HG03457 (cell line): ENCODE results near the gene PTPRD.

Experiments used
- ATAC-seq: cut with Tn5 transposase; IDR thresholded peaks from one replicate; pipeline ENCODE4 v1.9.1; 2021; ENCODE audit warnings: moderate number of reproducible peaks; ENCODE audit not compliant: unreplicated experiment

The PTPRD gene

DNA sequence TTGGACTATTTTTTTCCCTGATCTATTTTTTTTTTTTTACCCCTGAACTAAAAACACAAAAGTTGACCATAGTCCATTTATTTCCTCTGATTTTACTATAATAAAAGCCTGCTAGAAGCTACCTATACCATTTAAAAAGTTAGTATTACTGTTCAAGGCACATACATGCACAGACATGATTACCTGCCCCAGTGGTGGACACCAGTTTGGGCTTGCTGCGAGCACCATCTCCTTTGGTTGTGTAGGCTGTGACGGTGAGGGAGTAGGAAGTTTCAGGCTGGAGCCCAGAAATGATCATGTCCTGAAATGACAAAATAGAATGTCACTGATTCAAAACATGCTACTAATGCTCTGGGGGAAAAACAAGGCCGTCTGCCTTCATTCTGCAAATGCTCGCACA, 2120.1 kb downstream of the PTPRD start:
- no peak for ATAC-seq

DNA sequence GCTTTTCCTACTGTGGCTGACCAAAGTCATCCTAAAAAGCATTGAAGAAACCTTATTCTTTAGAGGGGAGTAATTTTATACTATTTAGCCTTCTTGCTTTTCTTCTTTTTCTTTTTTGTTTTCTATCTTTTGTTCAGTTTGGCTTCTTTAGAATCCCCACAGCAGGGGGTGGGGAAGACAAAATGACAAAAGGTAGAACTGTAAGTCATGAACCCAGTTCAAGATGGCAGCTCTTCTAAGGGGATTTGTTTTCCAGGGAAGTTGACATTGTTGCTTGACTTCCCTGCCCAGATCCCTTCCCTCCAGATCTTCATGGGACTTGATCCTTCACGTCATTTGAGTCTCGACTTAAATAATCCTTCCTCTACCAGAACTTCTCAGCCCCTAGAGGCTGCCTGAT, 2120.8 kb downstream of the PTPRD start:
- ATAC-seq, result no peak

DNA sequence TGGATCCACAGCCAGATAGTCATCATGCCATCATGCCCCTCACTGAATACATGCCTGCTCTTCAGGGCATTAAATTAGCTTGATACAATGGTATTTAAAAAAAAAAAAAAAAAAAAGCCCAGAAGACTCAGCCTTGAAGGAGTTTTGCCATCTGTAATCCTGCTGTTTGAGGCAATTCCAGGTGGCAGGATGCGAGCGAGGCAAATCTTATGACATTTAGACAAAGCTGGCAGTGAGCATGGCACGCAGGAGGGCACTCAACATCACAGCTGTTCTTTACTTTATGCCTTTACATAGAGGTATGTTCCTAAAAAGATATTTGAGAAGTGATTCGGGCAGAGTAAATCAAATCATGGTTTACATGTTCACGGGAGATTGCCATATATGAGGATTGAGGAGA, 2121.2 kb downstream of the PTPRD start:
- ATAC-seq, result no peak

DNA sequence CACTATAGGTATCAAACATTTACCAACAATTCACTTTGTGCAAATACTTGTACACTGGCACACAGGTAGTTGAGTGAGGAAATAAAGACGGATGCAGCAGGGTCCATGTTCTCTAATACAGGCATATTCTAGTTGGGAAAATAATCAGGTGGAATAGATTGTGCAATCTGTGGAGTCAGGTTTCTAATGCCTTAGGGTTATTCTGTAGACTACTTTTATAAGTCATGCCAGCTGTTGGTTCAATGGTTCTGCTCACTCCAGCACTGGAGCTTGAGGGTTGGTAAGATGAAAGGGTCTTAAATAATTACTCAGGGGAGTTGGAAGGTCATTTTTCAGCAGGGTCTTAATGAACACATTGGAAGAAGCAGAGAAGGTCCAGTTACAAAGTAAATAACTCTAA, 2123.0 kb downstream of the PTPRD start:
- ATAC-seq, result no peak

DNA sequence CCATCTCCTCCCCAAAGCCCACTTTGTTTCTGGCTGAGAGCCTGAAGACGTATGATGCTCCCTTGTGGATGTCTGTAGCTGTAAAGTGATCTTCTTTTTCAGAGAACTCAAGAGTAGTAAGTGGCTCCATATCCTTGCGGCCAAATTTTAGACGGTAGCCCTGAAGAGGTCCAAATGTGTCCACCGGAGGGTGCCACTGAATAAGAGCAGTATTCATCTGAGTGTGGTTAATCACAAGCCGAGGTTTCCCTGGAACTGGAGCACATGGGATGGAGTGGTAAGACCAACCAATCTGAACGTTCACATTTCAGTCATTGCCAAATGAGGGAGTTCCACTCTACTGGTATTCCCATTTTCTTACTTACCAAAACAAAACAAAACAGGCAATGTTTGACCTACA, 2126.7 kb downstream of the PTPRD start:
- no peak for ATAC-seq

DNA sequence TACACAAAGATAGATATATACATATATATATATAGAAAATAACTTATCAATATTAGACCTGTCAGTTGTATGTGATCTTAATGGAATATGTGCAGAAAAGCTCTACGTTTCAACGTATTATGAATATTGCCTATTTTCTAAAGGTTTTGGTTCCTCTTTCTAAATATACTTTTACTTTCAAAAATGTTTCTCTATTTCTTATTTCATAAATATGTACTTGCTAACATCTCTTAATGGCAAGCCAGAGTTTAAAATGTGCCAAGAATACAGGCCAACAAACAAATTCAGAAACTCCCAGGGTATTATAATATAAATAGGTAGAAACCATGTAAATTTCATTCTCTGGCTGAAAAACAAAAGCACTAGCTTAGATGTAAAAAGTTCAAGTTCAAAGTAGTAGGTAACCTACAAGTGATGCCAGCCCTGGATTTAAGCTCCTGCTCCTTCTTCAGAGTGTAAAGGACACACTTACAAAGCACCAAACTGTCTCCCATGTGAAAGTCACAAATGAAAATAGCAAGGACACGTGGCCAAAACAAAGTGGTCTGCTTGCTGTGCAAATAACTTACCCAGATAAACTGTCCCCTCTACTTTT, 2128.1 kb downstream of the PTPRD start:
- no peak for ATAC-seq

DNA sequence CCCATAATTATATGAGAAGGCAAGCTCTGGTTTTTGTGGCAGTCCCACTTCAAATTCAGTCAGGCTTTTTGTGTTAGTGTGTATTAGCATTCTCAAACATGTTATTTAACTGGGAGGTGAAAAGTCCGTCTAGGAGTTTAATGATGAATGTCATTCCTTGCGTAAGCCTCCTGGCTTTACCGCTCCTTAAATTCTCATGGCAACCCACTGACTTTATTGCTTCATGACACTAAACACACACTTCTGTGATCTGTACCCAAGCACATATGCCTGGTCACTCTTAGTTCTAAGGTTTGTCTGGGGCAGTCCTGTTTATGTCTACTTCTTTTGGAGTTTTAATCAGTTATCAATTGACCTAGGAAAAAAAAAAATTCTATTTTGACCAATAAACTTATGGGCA, 2135.4 kb downstream of the PTPRD start:
- ATAC-seq, result no peak

DNA sequence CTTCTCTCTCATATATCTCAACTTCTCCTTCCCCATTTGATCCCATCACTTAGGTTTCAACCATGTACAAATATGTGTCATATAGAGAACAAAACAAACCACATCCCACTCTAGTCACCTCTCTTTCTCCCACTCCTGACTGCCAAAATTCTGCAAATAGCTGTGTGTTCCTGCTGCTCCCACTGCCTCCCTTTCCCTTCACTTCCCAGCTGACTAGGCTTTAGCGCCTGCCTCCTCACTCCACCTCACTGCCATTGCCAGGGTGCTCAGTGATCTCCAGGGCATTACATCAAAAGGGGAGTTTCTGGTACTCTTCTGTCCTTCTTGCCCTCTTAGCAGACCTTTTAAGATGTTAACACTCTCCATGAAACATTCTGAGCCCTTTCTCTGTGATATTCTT, 2137.9 kb downstream of the PTPRD start:
- ATAC-seq, result no peak

DNA sequence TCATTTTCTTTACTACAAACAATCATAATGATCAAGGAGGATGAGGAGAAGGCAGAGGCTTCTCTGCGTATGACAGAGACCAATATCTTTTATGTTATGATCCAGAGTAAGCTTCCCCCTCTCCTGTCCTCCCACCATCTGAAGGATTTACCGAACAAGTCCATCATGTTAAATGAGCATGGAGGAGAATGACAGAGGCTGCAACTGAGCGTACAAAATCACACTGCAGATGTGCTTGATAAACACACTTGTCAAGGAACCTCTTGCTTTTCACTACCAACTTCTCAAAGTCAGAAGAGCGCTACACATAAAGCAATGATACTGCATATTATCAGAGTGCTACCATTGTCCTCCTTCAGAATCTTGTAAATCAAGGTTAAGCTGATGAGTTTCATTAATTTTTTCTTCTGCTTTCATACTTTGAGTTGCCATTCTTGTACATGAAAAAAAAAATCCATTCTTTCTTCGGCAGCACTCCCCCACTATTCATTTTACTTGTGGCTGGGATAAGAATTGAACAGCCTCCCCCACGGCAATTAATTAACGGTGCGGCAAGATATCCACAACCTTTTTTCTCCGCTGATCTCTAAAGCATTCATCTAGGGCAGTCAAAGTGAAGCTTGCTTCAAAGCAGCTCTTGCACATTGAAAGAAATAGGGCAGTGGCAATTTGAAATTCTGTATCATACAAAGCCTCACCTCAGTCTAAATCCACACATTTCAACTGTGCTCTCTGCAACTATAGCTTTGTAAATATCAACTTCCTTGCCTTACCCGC, 2139.4 kb downstream of the PTPRD start:
- ATAC-seq, result no peak

DNA sequence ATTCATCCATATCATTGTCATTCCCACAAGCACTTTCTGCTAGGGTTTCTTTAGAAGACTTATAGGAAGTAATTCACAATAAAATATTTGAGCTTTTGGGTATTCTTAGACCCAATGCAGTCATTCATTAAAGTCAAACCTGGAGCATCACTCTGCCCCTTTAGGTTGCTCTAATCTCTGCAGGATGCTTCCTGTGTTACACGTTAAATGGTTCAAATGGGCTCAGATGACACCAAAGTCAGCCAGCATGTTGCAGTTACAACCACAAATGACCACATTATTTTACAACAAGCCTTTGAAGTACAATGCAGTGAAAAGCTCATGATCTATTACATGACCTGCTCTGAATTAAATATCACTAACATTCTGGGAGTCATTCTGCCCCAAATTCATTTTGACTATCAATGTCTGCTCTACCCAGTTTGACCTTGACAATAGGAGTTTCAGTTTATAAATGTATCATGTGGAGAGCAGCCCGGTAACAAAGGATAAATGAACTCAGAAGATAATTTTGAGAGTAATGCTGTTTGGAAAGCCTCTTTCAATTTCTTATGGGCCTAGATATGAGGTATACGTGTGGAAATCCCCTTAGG, 2144.7 kb downstream of the PTPRD start:
- no peak for ATAC-seq

DNA sequence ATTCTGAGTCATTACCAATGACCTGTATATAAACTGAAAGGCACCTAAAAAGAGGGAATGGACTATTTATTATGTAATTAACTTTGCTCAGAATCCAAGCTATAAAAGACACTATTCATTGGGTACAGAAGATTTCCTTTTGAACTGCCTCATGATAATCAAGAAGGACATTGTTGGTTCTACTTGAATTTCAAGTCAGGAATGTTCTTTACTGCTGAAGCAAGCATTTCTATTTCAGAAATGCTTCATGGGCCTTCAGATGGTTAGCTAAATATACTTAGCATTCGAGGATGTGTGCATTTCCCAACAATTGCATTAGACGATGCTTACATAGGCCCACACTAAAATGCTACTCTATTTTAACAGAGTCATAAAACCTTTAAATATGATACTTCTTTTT, 2155.0 kb downstream of the PTPRD start:
- ATAC-seq, result no peak

DNA sequence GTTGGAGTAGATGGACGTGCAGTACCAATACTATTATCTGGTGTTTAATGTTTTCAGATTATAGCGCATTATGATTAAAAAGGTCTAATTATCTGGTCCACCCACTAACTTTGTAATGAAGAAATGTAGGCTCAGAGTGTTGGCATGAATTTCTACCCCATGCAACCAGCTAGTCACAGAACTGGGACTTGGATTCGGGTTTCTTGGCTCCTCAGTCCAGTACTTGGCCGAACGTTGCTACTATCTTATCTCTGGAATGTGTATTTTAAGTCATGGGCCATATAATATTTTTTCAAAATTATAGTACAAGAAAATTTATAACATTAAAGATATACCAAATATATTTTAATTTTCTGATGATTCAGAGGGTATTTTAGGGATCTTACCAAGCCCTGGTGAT, 2155.7 kb downstream of the PTPRD start:
- no peak for ATAC-seq

DNA sequence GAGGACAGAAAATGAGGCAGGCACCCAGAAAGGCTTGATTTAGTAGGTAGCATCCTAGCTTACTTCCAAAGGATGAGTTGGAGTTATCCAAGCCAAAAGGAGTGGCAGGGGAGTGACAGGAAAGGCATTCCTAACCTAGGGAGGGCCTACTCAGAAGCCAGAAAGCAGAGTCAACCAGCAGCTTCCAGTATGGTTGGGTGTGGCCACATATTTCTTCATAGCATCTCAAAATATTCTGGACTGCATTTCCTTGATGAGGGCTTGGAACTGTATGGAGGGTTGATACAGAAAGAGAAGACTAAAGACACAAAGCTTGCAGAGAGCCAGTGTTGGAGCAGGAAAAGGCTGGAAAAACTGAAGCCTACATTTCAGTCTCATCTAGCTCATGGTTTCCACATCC, 2156.5 kb downstream of the PTPRD start:
- no peak for ATAC-seq

DNA sequence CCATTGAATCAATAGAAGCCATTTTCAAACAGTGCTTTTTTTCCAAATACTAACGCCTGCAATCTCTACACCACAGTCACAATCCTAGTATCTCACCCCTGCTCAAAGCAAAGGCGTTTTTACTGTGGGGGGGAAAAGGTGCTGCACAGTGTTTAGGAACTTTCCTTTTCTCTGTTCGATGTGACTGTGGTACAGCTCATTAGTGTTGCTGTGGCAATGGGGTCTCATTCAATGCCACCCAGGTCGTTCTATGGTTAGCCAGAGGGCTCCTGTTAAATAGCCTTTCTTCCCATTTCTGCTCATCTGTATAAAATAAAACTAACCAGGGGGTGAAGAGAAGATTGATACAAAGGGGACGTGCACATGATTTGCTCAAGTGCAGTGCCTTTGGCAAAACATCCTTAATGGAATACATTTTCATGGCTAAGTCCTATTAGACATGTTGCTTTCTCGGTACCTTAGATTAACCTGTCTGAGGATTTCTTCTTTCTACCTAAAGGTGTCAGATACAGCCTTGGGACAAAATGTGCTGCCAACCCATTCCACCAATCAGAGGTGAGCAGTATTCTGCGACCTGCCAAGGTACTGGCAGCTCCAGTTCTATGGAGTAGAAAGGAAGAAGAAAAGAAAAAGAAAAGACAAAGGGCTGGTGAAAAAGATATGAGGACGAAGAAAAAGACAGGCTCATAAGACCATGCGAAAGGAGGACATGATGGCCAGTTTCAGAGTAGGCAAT, 2161.8 kb downstream of the PTPRD start:
- no peak for ATAC-seq

DNA sequence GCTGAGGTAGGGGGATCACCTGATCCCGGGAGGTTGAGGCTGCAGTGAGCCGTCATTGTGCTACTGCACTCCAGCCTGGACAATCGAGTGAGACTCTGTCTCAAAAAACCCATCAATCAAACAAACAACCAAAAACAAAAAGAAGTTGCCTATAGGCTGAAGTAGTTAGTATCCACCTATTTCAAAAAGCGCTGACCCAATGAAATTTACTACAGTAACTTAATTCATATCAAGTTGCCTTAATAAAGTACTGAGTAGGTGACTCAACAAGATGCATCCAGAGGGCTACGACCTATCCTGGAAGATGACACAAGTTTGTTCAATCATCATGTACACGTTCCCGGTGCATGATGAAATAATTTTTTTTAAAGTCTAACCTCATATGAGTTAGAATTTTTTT, 2164.6 kb downstream of the PTPRD start:
- no peak for ATAC-seq

DNA sequence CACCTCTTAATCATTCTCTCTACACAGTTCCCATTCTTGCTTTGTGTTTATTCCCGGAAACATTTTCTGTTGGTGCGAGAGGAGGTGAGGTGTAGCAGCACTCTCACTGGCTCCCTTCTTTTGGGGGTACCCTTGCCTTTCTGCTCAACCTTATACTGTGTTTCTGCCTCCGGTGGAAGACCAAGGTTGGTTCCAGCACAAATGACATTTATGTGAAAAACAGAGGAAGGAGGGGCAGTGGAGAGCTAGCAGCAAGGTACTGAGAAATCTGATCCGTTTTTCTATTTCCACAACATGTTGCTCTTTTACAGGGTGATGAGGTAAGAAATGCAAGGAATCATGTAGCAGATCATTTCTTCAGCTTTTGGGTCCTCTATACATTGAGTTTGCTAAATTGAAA, 2165.2 kb downstream of the PTPRD start:
- ATAC-seq, result no peak

DNA sequence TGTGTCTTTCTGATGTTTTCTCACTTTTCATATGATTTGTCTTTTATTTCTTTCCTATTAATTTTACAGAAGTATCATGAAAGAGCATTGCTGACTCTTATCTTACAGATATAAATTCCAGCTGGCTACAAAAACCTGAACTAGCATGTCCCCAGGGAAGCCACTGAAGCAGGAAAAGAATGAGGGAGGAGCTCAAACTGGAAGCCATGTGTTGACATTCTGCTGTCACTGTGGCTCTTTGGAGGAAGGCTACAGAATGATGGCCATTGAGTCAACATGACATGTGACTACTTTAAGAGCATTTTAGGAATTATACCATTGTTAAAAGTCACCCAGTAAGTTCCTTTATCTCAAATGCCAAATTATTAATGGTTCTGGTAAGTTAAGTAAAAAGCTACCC, 2174.9 kb downstream of the PTPRD start:
- ATAC-seq, result no peak

DNA sequence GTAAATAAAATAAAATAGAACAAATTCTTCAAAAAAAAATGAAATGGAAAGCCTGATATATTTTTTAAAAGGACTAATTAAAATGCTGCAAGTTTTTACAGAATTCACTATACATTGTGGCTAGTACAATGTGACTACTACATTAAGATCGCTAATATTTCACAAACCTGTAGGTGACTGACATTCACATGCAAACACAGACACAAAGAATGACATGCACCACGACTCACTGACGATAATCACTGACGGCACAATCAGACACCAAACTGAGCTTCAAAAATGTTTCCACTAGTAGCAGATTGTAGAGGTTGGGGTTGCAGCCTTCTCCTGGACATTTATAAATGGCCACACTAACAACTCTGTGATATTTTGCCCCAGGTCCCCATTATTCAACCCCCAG, 2175.5 kb downstream of the PTPRD start:
- ATAC-seq, result no peak

DNA sequence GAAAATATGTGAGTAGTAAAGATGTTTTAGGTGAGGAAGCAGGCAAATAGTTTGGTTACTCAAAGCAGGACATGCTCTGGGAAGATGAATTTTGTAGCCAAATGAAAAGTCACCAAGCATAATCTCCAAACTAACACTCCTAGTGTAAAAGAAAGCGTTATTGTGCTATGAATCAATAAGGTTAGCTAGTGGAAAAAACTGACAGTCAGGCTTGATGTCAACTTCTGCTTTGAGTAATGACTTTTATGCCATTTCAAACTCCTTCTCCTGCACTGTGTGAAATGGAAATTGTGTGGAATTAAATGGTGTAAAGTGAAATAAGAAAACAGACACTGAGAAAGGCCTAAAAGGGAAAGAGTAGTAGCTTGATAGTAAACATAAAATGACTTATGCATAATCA, 2176.0 kb downstream of the PTPRD start:
- ATAC-seq, result no peak

DNA sequence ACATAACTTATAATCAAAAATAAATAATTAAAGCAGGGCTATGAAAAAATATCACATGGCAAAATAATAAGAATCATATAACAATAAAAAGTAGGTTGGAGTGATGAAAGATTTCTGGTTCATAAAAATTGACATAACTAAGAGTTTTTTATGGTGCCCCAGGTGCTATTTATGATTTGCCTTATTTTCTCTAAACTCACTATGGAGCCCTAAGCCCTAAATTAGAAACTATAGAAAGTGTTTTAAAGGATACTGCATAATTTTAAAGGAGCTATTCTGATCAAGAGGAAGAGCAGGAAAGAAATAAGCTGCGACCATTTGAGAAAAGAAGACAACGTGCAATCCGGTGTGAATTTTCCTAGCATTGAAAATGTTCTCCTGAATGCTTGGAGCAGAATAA, 2178.2 kb downstream of the PTPRD start:
- ATAC-seq, result no peak

DNA sequence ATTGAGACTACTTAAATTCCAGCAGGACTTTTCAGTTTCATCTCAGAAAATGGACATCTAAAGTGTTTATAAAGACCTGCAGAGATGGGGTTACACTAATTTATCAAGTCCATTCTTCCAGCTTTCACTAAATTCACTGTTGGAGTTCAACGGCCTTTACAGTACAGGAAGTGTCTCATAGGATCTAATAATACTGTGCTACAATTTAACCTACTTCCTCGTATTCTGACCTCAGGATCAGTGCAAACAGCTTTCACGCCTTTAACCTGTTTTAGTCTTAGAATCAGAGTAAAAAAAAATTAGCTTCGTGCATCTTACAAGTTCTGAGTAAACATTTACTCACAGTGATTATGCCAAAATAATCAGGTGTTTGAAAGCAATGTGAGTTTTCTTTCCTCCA, 2180.6 kb downstream of the PTPRD start:
- ATAC-seq, result no peak

DNA sequence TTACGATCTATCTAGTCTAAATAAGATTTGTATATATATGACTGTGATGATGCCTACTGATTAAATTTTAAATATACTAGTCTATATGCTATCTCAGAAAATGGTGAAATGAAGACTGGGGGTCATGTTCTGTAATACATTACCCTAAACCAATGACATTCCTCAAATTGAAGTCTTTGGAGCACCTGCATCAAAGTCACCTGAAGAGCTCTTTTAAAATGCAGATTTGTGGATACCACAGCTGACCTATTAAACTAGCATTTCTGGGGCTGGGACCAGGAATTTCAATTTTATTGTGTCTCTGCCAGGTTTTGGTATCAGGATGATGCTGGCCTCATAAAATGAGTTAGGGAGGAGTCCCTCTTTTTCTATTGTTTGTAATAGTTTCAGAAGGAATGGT, 2181.3 kb downstream of the PTPRD start:
- ATAC-seq, result no peak
